ENCODE data around the gene KRT10.
"Not testable (repeated sequence)": the region's sequence is repeated elsewhere in the genome, so short reads cannot be mapped to it uniquely, and the experiment has no call there.

The KRT10 gene

DNA sequence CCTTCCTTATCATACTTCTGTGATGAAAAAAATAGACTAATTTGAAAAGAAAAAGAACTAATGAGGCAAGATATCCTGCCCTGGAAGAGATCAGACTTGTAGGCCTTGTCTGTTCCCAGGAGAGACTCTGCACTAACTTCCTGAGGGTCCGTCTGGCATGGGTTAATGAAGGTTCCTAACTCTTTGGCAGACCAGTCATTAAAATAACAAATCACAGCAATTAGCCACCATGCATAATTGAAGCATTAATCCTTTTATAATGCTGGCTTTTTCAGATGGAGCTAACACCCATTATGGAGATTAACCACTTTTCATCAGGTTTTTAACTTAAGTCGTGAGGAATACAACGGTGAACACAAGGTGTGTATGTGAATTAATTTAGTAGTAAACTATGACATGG, 10.4 kb upstream of the KRT10 start:
- no peak for DNase-seq (ENCODE audit: low read depth)

GRCh38 chr17:40830085-40830776, 7.8 kb upstream of the KRT10 start:
- DNase-seq (ENCODE audit: low read depth), result no peak

- no peak for DNase-seq (ENCODE audit: low read depth)
Measured at GRCh38 chr17:40828454-40829044, 6.1 kb upstream of the KRT10 start.

- DNase-seq (ENCODE audit: low read depth), result peak; percentile 76
Measured at GRCh38 chr17:40827746-40828453, 5.5 kb upstream of the KRT10 start.

DNA sequence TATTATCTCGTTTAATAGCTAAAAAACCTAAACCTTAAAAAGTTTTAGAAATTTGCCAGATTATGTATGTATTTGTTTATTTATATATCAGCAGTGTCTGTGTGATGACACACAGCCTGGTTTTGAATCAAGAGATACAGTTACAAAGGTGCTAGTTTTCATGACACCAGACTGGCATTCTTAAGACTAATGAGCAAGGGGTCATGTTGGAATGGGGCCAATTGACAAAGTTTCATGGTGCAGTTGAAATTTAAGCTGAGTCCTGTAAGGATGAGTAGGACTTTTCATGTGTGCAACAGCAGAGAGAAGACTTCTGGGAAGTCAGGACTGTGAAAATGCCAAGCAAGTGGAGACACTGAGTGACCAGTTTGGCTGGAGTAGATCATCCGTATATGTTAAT, 3.2 kb upstream of the KRT10 start:
- DNase-seq (ENCODE audit: low read depth), result no peak

- no peak for DNase-seq (ENCODE audit: low read depth)
Measured at GRCh38 chr17:40824015-40824832, 1.8 kb upstream of the KRT10 start.

DNA sequence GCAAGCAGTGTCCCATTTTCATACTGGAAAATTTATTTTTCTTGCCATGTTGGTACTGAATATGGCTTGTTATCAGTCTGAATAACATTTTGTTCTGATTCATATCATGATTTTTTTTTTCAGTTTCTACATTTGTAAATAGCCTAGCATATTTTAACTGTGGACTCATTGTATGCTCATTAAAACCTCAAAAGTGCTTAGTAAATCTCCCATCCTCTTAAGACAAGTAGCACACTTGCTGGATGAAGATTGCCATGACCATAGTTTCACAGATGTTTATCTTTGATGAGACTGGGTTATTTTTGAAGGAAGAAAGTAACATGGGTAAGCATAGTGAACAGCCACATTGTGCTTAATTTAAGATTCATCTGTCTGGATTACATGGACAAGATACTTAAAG, 878 bp downstream of the KRT10 start:
- no peak for DNase-seq (ENCODE audit: low read depth)

DNA sequence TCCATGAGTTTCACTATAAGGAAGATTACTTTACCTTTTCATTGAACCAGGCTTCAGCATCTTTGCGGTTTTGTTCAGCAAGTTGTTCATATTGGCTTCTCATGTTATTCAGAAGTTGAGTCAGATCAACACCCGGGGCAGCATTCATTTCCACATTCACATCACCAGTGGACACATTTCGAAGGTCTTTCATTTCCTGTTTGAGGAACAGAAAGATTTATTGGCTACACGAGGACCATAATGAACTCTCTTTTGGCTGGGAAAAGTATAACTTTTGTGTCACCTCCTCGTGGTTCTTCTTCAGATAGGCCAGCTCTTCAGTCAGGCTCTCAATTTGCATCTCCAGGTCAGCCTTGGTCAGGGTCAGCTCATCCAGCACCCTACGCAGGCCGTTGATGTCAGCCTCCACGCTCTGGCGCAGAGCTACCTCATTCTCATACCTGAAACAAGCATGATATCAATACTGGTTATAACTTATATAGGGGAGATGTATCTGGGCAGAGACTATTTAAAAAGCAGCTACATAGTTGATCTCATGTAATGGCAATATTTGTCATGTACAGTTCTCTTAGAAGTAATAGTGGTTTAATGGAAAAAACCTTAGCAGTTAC, 2.1 kb downstream of the KRT10 start:
- no peak for DNase-seq (ENCODE audit: low read depth)

GRCh38 chr17:40819528-40820125, 2.8 kb downstream of the KRT10 start:
- DNase-seq (ENCODE audit: low read depth), result no peak

DNA sequence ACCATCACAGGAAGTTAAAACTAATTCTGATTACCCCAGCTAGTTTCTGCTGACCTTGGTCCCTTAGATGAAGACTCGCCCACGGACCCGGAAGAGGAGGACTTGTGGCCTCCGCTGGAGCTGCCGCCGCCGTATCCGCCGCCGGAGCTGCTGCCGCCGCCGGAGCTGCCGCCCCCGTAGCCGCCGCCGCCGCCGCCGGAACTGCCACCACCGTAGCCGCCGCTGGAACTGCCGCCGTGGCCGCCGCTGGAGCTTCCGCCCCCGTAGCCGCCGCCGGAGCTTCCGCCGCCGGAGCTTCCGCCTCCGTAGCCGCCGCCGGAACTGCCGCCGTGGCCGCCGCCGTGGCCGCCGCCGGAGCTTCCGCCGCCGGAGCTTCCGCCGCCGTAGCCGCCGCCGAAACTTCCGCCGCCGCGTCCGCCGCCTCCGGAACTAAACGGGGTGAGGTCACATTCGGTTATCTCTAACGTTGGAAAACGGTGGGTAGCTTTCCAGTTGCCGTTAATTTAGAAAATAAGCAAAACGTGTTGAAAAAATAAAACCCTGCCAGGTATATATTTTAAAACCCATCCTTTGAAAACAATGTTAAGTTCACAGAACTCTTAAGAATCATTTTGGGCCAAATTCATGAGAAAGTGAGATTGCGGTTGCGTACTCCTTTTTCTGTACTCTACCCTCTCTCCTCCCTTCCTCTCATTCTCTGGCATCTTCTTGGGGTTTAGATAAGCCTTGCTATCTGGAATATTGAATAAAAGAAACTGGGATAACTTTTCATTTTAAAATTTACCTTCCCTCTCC, 3.5 kb downstream of the KRT10 start:
- DNase-seq (ENCODE audit: low read depth), result peak; percentile 43

DNA sequence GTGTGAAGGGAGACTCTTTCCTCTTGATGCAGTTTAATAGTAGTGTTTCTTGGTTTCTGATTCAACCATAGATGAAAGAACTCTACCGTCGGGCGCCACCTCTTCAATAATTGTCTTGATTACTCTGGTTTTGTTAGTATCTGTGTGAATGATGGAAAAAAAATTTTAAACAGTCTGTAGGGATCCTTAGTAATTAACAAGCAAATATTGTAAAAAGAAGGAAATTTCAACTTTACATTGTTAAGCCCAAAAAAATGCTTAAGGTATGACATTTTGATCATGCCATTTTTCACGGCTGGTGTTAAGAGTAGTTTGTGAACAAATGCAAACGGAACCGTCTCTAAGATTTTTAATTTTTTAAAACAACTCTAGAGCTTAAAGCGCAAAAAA, 4.1 kb downstream of the KRT10 start:
- DNase-seq (ENCODE audit: low read depth), result no peak

DNA sequence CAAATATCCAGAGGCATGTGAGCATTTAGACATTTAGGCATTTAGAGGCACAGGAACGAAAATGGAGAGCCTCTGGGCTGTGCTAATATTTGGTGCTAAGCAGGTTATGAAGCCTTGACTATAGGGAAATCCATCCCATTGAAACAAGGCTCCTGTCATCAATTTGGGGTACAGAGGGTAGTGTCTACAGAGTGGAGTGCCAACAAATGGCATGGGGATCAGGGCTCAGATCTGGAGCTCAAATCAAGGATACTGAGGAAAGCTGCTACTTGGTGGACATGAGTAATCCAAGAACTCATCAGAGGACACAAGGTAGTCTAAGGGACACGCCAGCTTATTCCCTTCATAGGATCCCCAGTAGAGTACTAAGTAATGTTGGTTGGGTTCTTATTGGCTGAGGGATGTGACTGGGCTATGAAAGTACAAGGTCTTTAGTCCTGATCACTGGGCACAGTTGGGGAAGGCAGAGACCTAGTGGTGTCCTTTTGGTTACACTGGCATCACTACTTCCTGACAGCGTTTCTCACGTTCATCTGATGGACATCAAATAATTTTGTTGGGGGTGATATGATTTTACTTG, 5.2 kb downstream of the KRT10 start:
- DNase-seq (ENCODE audit: low read depth), result no peak

GRCh38 chr17:40816569-40816968, 5.8 kb downstream of the KRT10 start:
- DNase-seq (ENCODE audit: low read depth), result no peak

GRCh38 chr17:40815381-40815780, 7.0 kb downstream of the KRT10 start:
- DNase-seq (ENCODE audit: low read depth), result no peak

GRCh38 chr17:40814657-40815056, 7.8 kb downstream of the KRT10 start:
- not testable (repeated sequence) for DNase-seq (ENCODE audit: low read depth)

DNA sequence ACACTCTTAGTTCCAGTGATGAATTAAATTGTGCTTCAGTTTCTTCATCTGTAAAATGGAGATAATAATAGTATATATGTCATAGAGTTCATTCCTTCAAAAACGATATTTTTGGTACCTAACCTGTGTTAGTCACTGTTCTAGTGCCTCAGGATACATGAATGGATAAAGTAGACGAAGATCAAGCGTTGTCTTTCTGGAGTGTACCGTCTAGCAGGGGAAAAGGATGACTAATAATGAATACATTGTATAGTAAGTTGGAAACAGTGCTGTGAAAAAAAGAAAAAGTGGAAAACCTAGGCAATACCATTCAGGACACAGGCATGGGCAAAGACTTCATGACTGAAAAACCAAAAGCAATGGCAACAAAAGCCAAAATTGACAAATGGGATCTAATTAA, 8.6 kb downstream of the KRT10 start:
- no peak for DNase-seq (ENCODE audit: low read depth)

GRCh38 chr17:40812639-40813038, 9.8 kb downstream of the KRT10 start:
- DNase-seq (ENCODE audit: low read depth), result no peak

- DNase-seq (ENCODE audit: low read depth), result no peak
Measured at GRCh38 chr17:40810494-40810893, 11.9 kb downstream of the KRT10 start.

- no peak for DNase-seq (ENCODE audit: low read depth)
Measured at GRCh38 chr17:40809721-40810421, 12.5 kb downstream of the KRT10 start.

GRCh38 chr17:40806131-40806530, 16.3 kb downstream of the KRT10 start:
- DNase-seq (ENCODE audit: low read depth), result no peak
